Stimulated activated CD4-positive, alpha-beta T cell treated with anti-CD3 and anti-CD28 coated beads, Interleukin-1b, Interleukin-23, amount 100 ng/mL, for 1 hour (primary cell): ENCODE data around the gene SCN5A.

ENCODE experiments used
- DNase-seq, 2 donors: peaks; one replicate each; pipeline ENCODE4 v3.0.0-alpha.2; 2020; ENCODE audit warnings: low read depth in 2 of 2

Gene SCN5A

DNA sequence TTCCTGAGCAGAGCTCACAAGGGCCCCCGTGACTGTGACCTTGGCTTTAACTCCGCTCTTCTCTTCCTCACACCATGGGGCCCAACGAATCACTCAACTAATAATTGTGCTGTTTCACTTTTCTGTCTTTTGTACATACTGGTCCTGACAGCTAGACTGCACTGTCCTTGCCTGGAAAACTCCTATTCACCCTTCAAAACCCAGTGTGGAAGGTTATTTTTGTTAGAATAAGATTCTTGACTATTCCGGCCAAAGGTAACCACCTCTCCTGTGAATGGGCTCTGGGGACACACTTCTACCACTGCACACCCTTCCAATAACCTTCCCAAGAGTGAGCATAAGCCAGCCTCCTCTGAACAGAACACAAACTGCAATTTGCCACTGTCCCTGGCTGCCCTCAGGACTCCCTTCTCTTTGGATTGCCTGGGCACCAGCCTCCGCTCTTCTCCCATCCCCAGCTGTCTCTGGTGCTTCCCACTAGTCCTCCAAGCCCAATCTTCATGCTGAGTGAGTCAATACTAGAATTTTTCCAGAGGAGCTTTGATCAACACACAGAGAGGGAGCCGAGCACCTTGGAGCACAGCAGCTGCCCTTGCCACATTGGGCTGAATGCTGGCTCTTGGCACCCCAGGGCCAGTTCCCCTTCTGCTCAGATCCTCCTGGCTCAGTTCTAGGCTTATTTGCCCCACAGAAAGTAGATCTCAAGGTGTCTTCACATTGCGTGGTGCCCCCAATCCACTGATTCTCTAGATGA is 2.1 kb downstream of the SCN5A start:
- no peak for DNase-seq

DNA sequence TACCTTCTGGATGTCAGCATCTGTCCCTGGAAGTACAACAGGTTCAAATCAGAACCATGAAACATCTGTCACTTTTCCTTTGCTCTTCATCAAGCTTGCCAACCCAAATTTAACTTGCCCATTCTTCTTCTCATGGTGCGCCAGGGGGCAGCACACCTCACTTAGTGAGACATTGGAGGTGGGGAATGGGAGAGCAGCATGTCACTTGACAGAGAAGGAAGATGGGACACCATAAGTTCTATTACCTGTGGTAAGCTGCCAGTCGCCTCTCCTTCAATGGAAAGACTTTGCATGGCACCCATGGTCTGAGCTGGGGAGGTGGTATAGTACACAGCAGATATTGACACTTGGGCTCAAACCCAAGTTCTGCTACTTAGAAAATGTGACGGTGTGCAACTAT is 2.9 kb downstream of the SCN5A start:
- no peak for DNase-seq

GRCh38 chr3:38646062-38646461 is 3.4 kb downstream of the SCN5A start:
- no peak for DNase-seq

DNA sequence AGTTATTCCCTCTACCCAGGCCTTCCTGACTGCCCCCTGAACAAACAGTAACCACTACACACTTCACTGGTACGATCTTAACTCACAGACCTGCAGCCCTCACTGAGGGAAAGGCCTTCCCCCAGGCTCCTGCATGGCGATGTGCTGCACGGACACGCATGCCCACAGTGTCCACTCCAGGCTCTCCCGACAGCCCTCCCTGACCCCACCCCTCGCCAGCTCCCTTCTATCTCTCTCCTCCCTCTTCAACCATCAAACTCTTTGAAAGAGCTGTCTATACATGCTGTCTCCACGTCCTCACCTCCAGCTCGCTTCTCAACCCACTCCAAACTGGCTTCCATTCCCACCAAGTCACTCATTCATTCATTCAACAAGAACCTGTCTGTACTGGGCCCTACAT is 3.9 kb downstream of the SCN5A start:
- no peak for DNase-seq

GRCh38 chr3:38645076-38645475 is 4.4 kb downstream of the SCN5A start:
- no peak for DNase-seq

GRCh38 chr3:38644662-38645053 is 4.8 kb downstream of the SCN5A start:
- DNase-seq, result no peak

DNA sequence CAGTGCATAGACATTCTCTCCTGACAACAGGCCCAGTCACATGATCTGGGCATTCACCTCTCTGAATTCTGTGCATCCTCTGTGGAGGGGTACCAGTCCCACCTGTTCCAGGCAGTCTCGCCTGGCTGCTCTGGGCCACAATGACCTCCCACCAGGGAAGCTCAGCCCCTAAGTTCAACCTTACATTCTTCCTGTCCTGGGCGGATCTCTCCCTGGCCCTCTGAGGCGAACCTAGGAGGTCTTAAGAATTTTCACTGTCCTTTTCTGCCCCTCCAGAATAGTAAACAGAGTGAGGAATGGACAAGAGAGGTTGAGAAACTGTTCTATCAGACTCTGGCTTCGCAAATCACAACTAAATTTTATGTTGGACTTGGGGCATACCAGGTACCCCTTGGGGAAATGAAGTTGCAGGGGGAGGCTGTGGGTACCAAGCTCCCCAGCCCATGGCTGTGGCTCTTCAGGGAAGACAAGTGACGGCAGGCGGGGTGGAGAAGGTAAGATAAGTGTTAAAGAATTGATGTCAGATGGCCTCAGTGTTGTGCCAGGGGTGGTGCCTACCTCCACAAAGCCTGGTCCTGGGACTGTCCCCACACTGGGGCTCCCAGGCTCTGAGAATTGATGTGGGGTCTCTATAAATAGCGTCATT is 5.3 kb downstream of the SCN5A start:
- DNase-seq, result no peak

- no peak for DNase-seq
Measured at GRCh38 chr3:38643592-38643991, 5.9 kb downstream of the SCN5A start.

DNA sequence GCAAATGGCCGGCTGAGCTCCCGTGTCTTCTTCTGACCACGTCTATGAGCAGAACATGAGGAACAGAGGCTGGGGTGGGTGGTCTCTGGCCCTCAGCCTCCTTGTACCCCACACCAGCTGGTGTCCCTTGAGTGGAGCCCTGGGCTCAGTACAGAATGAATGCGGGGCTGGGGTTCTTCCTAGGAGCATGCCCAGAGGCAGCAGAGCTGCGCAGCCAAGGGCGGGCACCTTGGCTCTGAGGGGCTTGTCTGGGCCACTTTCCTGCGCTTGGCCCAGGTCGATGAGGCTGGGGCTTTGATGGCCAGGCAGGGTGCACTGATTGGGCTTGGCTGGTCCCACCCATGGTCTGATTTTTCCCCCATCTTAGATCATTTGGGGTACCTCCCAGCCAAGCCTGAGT is 6.4 kb downstream of the SCN5A start:
- DNase-seq, result no peak

DNA sequence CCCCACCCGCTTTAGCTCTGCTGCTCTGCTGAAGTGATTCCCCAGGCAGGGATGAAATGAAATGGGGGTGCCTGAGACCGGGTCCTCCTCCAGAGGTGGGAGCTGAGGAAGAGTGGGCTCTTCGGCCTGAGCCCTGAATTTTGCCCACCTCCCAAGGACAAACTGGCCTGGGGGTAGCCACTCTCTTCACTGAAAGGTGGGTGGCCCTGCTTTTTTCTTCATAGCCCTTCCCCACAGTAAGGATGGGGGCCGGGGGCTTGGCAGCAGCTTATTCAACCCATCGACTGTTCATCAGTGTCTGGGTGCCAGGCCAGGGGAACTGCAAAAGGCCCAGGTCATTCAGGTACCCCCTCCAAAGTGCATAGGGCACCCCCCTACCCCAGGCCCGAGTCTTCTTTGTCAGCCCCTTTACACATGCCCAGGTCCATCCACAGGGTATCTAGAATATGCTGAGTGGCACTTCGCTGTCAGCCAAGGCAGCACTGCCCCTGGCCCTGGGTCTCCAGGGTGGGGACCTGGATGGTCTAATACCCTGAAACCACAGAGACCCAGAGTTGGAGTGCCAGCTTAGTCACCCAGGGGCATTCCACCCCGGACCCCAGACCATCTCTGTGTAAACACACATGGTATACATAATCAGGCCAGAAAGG is 7.9 kb downstream of the SCN5A start:
- no peak for DNase-seq

DNA sequence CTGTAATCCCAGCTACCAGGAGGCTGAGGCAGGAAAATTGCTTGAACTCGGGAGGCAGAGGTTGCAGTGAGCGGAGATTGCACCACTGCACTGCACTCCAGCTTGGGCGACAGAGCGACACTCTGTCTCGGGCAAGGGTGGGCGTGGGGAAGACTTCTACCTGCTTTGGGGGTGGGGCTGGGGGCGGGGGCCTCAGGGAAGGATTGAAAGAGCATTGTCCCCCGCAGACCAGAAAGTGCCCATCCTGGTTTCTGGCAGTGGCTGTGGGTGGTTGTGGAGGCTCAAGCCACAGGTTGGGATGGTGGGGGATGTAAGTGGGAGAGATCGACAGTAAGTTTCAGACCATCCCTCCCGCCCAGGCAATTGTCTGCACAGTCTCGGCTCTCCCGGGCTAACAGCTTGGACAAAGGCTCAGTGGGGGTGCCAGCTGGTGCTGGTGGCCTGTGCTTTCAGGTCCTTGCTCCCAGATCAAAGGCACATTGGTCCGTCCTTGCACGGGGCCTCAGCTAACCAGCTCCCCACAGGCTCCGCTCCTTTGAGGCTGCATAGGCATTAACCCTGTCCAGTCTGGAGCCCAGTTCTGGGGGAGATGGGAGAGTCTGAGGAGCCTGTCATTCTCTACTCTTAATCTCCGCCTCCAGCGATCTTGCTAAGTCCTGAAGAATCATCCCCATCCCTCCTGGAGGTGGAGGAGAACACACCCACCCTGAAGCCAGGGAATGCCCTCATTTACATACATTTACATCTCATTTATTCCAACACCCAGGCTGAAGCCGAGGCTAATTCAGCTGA is 8.6 kb downstream of the SCN5A start:
- no peak for DNase-seq

GRCh38 chr3:38638354-38638753 is 11.1 kb downstream of the SCN5A start:
- no peak for DNase-seq

DNA sequence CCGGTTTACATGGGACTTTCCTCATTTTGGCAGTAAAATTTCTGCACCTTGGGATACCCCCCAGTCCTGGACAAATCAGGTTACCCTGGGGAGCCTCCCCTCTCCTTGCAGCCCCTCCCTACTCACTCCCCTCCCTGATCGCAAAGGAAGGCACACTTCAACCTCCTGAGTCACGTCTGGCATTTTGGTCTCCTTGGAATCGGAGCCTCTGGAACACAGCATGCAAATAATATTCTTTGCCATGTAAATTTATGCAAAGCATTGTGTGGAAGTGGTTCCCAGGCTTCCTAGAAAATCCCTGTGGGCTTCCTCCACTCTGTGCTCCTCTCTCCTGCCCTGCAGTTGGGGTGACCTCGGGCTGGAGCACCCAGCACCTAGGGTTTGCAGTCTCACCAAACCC is 11.6 kb downstream of the SCN5A start:
- no peak for DNase-seq

- no peak for DNase-seq
Measured at GRCh38 chr3:38636881-38637280, 12.6 kb downstream of the SCN5A start.

GRCh38 chr3:38636464-38636863 is 13.0 kb downstream of the SCN5A start:
- DNase-seq, result no peak

DNA sequence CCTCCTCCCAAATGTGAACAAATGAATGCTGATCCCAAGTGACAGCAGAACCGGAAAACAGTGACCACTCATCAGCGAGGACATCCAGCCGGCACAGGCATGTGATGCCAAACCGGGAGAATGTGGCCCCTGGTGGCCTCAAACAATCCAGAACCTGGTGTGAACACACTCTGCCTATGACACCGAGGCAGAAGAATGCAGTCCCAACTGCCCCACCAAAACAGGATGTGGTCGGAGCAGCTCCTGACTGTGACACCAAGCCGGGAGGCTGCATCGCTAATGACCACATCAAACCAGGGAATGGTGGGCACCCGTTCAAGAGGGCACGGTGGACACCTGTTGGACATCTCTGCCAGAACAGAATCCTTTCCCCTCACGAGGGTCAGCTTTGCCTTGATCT is 15.4 kb downstream of the SCN5A start:
- DNase-seq, result no peak

DNA sequence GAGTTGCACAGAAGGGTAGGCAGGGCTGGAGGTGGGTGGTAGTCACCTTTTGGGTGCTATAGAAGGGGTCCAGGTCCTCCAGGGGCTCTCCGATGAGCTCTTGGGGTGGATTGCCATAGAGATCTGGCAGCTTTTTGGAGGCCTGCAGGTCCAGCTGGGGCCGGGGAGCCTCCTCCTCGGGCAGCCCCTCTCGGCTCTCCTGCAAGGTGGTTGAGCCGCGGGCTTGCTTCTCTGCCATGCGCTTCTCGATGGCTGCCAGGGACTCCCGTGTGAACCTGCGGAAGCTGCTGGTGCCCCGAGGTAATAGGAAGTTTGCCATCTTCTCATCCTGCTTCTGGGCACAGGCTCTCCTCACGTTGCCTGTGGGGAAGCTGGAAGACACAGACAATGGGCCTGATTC is 16.5 kb downstream of the SCN5A start:
- no peak for DNase-seq

- no peak for DNase-seq
Measured at GRCh38 chr3:38630606-38631005, 18.9 kb downstream of the SCN5A start.

DNA sequence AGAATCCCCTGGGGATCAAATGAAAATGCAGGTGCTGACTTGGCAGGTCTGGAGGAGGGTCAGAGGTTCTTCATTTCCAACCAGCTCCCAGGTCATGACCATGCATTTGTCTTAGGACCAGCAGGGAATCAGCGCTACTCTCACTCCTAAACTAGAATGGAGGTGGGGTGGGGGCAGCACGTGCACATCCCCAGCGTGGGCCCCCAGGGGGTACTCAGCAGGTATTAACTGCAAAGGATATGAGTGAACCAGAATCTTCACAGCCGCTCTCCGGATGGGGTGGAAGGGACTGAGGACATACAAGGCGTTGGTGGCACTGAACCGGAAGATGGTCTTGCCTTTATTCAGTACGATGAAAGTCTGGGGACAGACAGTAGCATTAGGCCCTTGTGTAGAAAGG is 19.4 kb downstream of the SCN5A start:
- no peak for DNase-seq

GRCh38 chr3:38628835-38629234 is 20.7 kb downstream of the SCN5A start:
- DNase-seq, result no peak

- DNase-seq, result no peak
Measured at GRCh38 chr3:38627956-38628355, 21.5 kb downstream of the SCN5A start.

GRCh38 chr3:38626171-38626570 is 23.3 kb downstream of the SCN5A start:
- no peak for DNase-seq
